B cell (primary cell): ENCODE measurements around the gene F13B. TPM values are rescaled to one million over a fixed set of nuclear protein-coding genes. Genes with fewer than 3 reads are reported as not detected.

ENCODE experiments used
- ATAC-seq: fragments of 200-7000 bp; cut with Tn5 transposase; one replicate; pipeline ENCODE4 v1.10.0; 2021; ENCODE audit warnings: low read depth, mild to moderate bottlenecking, moderate number of reproducible peaks, moderate library complexity
- CTCF ChIA-PET: fragments of 350-600 bp; sonication (Branson Sonifier 250); formaldehyde crosslinking; loops from one replicate; lab custom pipeline; 2021; ENCODE audit warnings: antibody characterized with exemption, inconsistent platforms; lab: Charles Lee
- POLR2A ChIA-PET: fragments of 350-600 bp; sonication (Branson Sonifier 250); formaldehyde crosslinking; loops from one replicate; lab custom pipeline; 2021; ENCODE audit warnings: antibody characterized with exemption; lab: Charles Lee
- DNase-seq: peaks from one replicate; pipeline ENCODE4 v3.0.0; 2013
- H2AFZ ChIP-seq: 2 replicates; pipeline ENCODE4 v1.6.1; 2012; ENCODE audit warnings: mild to moderate bottlenecking, low read depth, low read length; ENCODE audit not compliant: insufficient read depth, poor library complexity, severe bottlenecking
- H3K27ac ChIP-seq, 2 donors: 1 replicate in 1 of 2; 2 replicates in 1 of 2; pipeline ENCODE4 v1.5.1; 2012 to 2013; ENCODE audit warnings: low read length in 2 of 2, mild to moderate bottlenecking in 2 of 2, moderate library complexity in 1 of 2
- H3K27me3 ChIP-seq, 4 experiments: fragments of 200-600 bp in 1 of 4; sonication (generic) in 1 of 4; replicated peaks in 1 of 4; 1 replicate in 2 of 4; 2 replicates in 2 of 4; pipeline versions ENCODE4 v1.6.1 to v1.7.0; 2013 to 2016; ENCODE audit warnings: low read length in 3 of 4, mild to moderate bottlenecking in 2 of 4, mixed read lengths in 1 of 4, moderate library complexity in 1 of 4; ENCODE audit not compliant: insufficient read depth in 4 of 4, control insufficient read depth in 3 of 4; ENCODE audit errors: control extremely low read depth in 1 of 4
- H3K36me3 ChIP-seq, 2 experiments: replicated peaks in 1 of 2; 1 replicate in 1 of 2; 2 replicates in 1 of 2; pipeline versions ENCODE4 v1.6.1 to v1.7.1; 2013; ENCODE audit warnings: low read length in 1 of 2; ENCODE audit not compliant: insufficient read depth in 2 of 2, control insufficient read depth in 1 of 2; ENCODE audit errors: control extremely low read depth in 1 of 2, extremely low read depth in 1 of 2
- H3K4me1 ChIP-seq, 2 donors: fragments of 200-600 bp in 1 of 2; sonication (generic) in 1 of 2; 1 replicate in 1 of 2; 2 replicates in 1 of 2; pipeline versions ENCODE4 v1.5.1 to v1.6.1; 2013 to 2017; ENCODE audit warnings: low read length in 2 of 2; ENCODE audit not compliant: control insufficient read depth in 2 of 2, insufficient read depth in 2 of 2
- H3K4me2 ChIP-seq: replicated peaks from 2 replicates; pipeline ENCODE3; 2012; ENCODE audit warnings: mild to moderate bottlenecking, low read depth, low read length; ENCODE audit not compliant: poor library complexity, severe bottlenecking
- H3K4me3 ChIP-seq, 5 experiments: fragments of 200-600 bp in 1 of 5; sonication (generic) in 1 of 5; 1 replicate in 3 of 5; 2 replicates in 2 of 5; pipeline versions ENCODE4 v1.5.1 to v1.7.0; 2011 to 2016; ENCODE audit warnings: low read length in 4 of 5, mild to moderate bottlenecking in 4 of 5, low read depth in 2 of 5, control low read depth in 1 of 5, moderate library complexity in 1 of 5; ENCODE audit not compliant: insufficient read depth in 1 of 5; ENCODE audit errors: control extremely low read depth in 1 of 5, extremely low read depth in 1 of 5
- H3K79me2 ChIP-seq: fragments of 200-600 bp; sonication (generic); one replicate; pipeline ENCODE4 v1.6.0; 2016; ENCODE audit warnings: low read length; ENCODE audit not compliant: control insufficient read depth, insufficient read depth
- H3K9ac ChIP-seq: fragments of 200-600 bp; sonication (generic); 2 replicates; pipeline ENCODE4 v1.6.1; 2017; ENCODE audit warnings: mild to moderate bottlenecking, low read length, moderate library complexity
- H3K9me3 ChIP-seq, 3 donors: one replicate each; pipeline versions ENCODE4 v1.6.1 to v1.7.1; 2013; ENCODE audit warnings: low read length in 2 of 3; ENCODE audit not compliant: control insufficient read depth in 2 of 3, insufficient read depth in 1 of 3; ENCODE audit errors: control extremely low read depth in 1 of 3
- H4K20me1 ChIP-seq: 2 replicates; pipeline ENCODE4 v1.6.0; 2012; ENCODE audit warnings: mild to moderate bottlenecking, low read length; ENCODE audit not compliant: insufficient read depth, control insufficient read depth, poor library complexity, severe bottlenecking
- H3K27ac Mint-ChIP-seq: one replicate; pipeline ENCODE4 v1.8.0; 2021; ENCODE audit warnings: mixed read lengths
- H3K27me3 Mint-ChIP-seq: one replicate; pipeline ENCODE4 v1.8.0; 2021; ENCODE audit warnings: mixed read lengths
- H3K4me1 Mint-ChIP-seq: one replicate; pipeline ENCODE4 v1.8.0; 2021; ENCODE audit warnings: mixed read lengths
- H3K4me3 Mint-ChIP-seq: one replicate; pipeline ENCODE4 v1.8.0; 2021; ENCODE audit warnings: mixed read lengths
- H3K9me3 Mint-ChIP-seq: one replicate; pipeline ENCODE4 v1.8.0; 2022; ENCODE audit warnings: mixed read lengths; ENCODE audit not compliant: insufficient read depth
- CTCF ChIP-seq: fragments of 200-600 bp; IDR thresholded peaks from one replicate; pipeline ENCODE4 v1.8.0; 2022; ENCODE audit warnings: antibody characterized with exemption, mild to moderate bottlenecking
- EZH2 ChIP-seq: IDR thresholded peaks from 2 replicates; pipeline ENCODE4 v1.6.1; 2012; ENCODE audit warnings: borderline replicate concordance, low read depth, mild to moderate bottlenecking, moderate library complexity, low read length; ENCODE audit not compliant: insufficient read depth, poor library complexity, severe bottlenecking
- WGBS: methylation state at CpG from one replicate; pipeline ENCODE4 v1.1.5; 2013; ENCODE audit warnings: missing lambda C conversion rate; ENCODE audit not compliant: insufficient coverage; 5-methylcytosine and 5-hydroxymethylcytosine counted together
- intact Hi-C: fragments of 100-400 bp; cut with micrococcal nuclease; formaldehyde crosslinking; loops from one replicate; pipeline ENCODE4 v1.10.0; 2022
- polyA plus RNA-seq: library from polyadenylated mRNA; depleted of rRNA; stranded (reverse); fragments of >200 nt; gene quantifications from 2 replicates; pipeline ENCODE4 v1.2.3, GENCODE V29; 2012
- total RNA-seq, 2 donors: library from RNA; stranded (reverse); fragments of 120-200 nt in 1 of 2; gene quantifications; 1 replicate in 1 of 2; 2 replicates in 1 of 2; pipeline versions ENCODE4 v1.2.3 to v1.2.4, GENCODE V29; 2013 to 2022

The F13B gene
- total and polyA plus RNA-seq, 2 donors (not counting 1 experiment from before 2014, with no cell fraction given): not detected

GRCh38 chr1:197017558-197018146 lies 49.4 kb downstream of the F13B start:
- H3K4me1 ChIP-seq: no peaks in the 10 kb centered on the region
- intact Hi-C loops: no loop called here
- no peak overlapping the region for H3K9ac ChIP-seq
- Mint-ChIP-seq H3K9me3 (no peaks in the 10 kb centered on the region), H3K27ac (no peak overlapping the region), H3K4me1 (no peaks in the 10 kb centered on the region), H3K4me3 (no peak overlapping the region), H3K27me3 (no peaks in the 10 kb centered on the region)
- POLR2A ChIA-PET: no interaction called here
- H3K9me3 ChIP-seq: peaks cover 0 to 2% (median 0%) of the 10 kb centered on the region in 3 donors
- ATAC-seq: no peak
- CTCF ChIA-PET: no interaction called here
- WGBS: 83% methylated on average over 4 of the region's 8 CpGs
- no peaks in the 10 kb centered on the region for H3K79me2 ChIP-seq
- no peak for DNase-seq
- no peak overlapping the region for H2AFZ ChIP-seq
- TF ChIP-seq EZH2: no peak
- TF ChIP-seq CTCF: no peak
- no peaks in the 10 kb centered on the region for H4K20me1 ChIP-seq
- H3K36me3 ChIP-seq: no peaks in the 10 kb centered on the region
- no peak overlapping the region for H3K4me3 ChIP-seq
- no peaks in the 10 kb centered on the region for H3K27me3 ChIP-seq
- no peak overlapping the region for H3K4me2 ChIP-seq
- no peak overlapping the region for H3K27ac ChIP-seq

- Histone ChIP-seq H3K36me3 (no peaks in the 10 kb centered on the region), H3K4me2 (no peak overlapping the region), H2AFZ (no peak overlapping the region), H3K27me3 (no peaks in the 10 kb centered on the region), H3K4me3 (no peak overlapping the region), H3K9me3 (no peaks in the 10 kb centered on the region), H3K27ac (no peak overlapping the region), H3K4me1 (no peaks in the 10 kb centered on the region), H3K79me2 (no peaks in the 10 kb centered on the region), H3K9ac (no peak overlapping the region), H4K20me1 (no peaks in the 10 kb centered on the region)
- ChIA-PET CTCF (no interaction called here), POLR2A (no interaction called here)
- WGBS: no CpG with 5 or more reads among the region's 1 CpG
- TF ChIP-seq EZH2 (no peak), CTCF (no peak)
- Mint-ChIP-seq H3K27ac (no peak overlapping the region), H3K4me3 (no peak overlapping the region), H3K27me3 (no peaks in the 10 kb centered on the region), H3K4me1 (no peaks in the 10 kb centered on the region), H3K9me3 (peaks cover under 1% of the 10 kb centered on the region)
- intact Hi-C loops: no loop called here
- no peak for DNase-seq
- ATAC-seq: no peak
Measured at GRCh38 chr1:197016751-197017150, 50.3 kb downstream of the F13B start.
